ENCODE results near the gene C1QTNF12. TPM values are rescaled to one million over a fixed set of nuclear protein-coding genes. Genes with fewer than 3 reads are reported as not detected.

The C1QTNF12 gene
- total RNA-seq = 1 to 10 TPM in 3 of 4 donors, not detected in 1; 1.1 to 2.3 (median 1.4) TPM

- no peak for TF ChIP-seq CTCF (IDR thresholded peaks at IDR 0.05; ENCODE audit: low read depth)
These were observed at the start of gene C1QTNF12 for GRCh38 chr1:1246577-1247340. TSS of gene C1QTNF12 (minus strand) at chr1:1246722. CDS start at chr1:1246690, 32 bp downstream.

- TF ChIP-seq CTCF (IDR thresholded peaks at IDR 0.05; ENCODE audit: low read depth) = no peak
These were observed 48.8 kb upstream of the C1QTNF12 start for GRCh38 chr1:1295154-1295923.

GRCh38 chr1:1294250-1294890 lies 47.8 kb upstream of the C1QTNF12 start:
- no peak for TF ChIP-seq CTCF (IDR thresholded peaks at IDR 0.05; ENCODE audit: low read depth)

GRCh38 chr1:1293263-1294249 lies 47.0 kb upstream of the C1QTNF12 start:
- no peak for TF ChIP-seq CTCF (IDR thresholded peaks at IDR 0.05; ENCODE audit: low read depth)

GRCh38 chr1:1292851-1293250 lies 46.3 kb upstream of the C1QTNF12 start:
- no peak for TF ChIP-seq CTCF (IDR thresholded peaks at IDR 0.05; ENCODE audit: low read depth)

GRCh38 chr1:1292442-1292779 lies 45.9 kb upstream of the C1QTNF12 start:
- no peak for TF ChIP-seq CTCF (IDR thresholded peaks at IDR 0.05; ENCODE audit: low read depth)

Measured in subcutaneous adipose tissue (tissue), 4 donors.